ENCODE results near the gene GINS1.

The GINS1 gene

GRCh38 chr20:25476106-25477013 lies 68.9 kb downstream of the GINS1 start:
- ChIA-PET POLR2A (no interaction called here), CTCF (interaction anchor here (1.2 kb wide), 1 partner anchor 10 kb away, joined by 3 read pairs; no protein-coding TSS in a partner anchor)
- DNase-seq (ENCODE audit: low read depth, low spot score), result no peak
- H3K4me3 ChIP-seq (ENCODE audit: low read depth, low read length), result no peak overlapping the region
- TF ChIP-seq CTCF (IDR thresholded peaks at IDR 0.05; ENCODE audit: insufficient read depth, low read length, missing control alignments), result no peak

DNA sequence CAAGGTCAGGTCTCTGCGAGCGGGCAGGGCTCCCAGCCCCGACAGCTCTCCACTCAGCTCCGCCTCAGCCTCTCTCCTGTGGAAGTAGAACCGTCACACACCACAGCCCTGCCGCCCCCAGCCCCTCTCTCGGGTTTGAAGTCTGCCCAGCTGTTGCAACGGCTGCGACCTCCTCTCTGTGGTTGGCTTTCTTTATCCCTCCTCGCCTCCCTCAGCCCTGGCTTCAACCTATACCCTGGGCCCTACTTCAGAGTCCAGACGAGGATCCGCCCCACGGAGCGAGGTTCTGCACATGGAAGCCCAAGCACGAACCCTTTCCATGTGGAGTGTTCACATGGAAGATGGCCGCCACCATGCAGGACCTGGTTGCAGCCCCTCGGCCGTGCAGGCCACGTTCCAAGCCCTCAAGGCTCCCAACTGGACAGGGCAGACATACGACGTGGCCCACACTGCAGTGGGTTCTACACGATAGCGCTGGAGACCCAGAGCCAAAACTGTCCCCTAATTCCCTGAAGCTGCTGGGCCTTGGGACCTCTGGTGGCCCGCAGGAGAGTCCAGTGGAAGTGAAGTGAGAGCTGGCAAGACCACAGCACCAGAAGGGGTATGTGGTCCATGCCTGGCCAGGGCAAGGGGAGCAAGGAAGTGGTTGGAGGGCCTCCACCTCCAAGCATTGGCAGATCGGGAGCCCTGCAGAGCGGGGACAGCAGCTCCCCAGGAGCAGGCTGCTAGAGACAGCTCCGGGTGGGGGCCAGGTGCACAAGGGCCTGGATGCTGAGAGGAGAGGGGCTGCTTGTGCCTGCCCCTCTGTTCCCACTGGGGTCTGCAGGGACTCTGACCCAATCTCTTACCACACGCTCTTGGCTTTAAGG lies 69.8 kb downstream of the GINS1 start:
- ChIA-PET POLR2A (no interaction called here), CTCF (no interaction called here)
- no peak overlapping the region for H3K4me3 ChIP-seq (ENCODE audit: low read depth, low read length)
- no peak for TF ChIP-seq CTCF (IDR thresholded peaks at IDR 0.05; ENCODE audit: insufficient read depth, low read length, missing control alignments)
- no peak for DNase-seq (ENCODE audit: low read depth, low spot score)

GRCh38 chr20:25478889-25479568 lies 71.6 kb downstream of the GINS1 start:
- CTCF ChIA-PET, result interaction anchor here (1.0 kb wide), 1 partner anchor 12 kb away, joined by 3 read pairs; no protein-coding TSS in a partner anchor
- no peak for TF ChIP-seq CTCF (IDR thresholded peaks at IDR 0.05; ENCODE audit: insufficient read depth, low read length, missing control alignments)
- no peak overlapping the region for H3K4me3 ChIP-seq (ENCODE audit: low read depth, low read length)
- no peak for DNase-seq (ENCODE audit: low read depth, low spot score)
- POLR2A ChIA-PET, result interaction anchor here (0.8 kb wide), 1 partner anchor 9 kb away, joined by 3 read pairs; no protein-coding TSS in a partner anchor

DNA sequence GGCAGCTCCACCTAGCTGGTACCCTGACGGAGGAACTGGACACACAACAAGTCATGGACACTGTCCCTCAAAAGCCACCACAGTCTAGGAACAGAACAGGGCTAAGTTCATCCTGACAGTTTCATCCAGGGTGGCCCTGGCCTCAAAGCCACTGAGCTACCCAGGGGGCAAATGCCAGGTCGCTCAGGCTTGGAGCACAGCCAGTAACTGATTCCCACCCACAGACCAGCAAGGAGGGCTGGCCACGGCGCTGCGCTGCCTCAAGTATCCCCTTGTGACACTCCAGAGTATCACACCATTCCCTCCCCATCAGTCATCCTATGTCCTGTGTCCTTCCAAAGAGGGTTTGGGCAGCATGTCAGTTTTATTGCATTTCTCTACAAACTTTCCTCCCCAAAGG lies 72.2 kb downstream of the GINS1 start:
- CTCF ChIA-PET, result interaction anchor here (1.0 kb wide), 1 partner anchor 11 kb away, joined by 3 read pairs; no protein-coding TSS in a partner anchor
- POLR2A ChIA-PET, result no interaction called here
- no peak for DNase-seq (ENCODE audit: low read depth, low spot score)
- TF ChIP-seq CTCF (IDR thresholded peaks at IDR 0.05; ENCODE audit: insufficient read depth, low read length, missing control alignments), result no peak
- no peak overlapping the region for H3K4me3 ChIP-seq (ENCODE audit: low read depth, low read length)

GRCh38 chr20:25480156-25480555 lies 72.7 kb downstream of the GINS1 start:
- CTCF ChIA-PET, result no interaction called here
- DNase-seq (ENCODE audit: low read depth, low spot score), result no peak
- POLR2A ChIA-PET, result no interaction called here
- TF ChIP-seq CTCF (IDR thresholded peaks at IDR 0.05; ENCODE audit: insufficient read depth, low read length, missing control alignments), result no peak
- H3K4me3 ChIP-seq (ENCODE audit: low read depth, low read length), result no peak overlapping the region

Measured in AG04449 (cell line).